ENCODE results near the gene CDH12.

The CDH12 gene

GRCh38 chr5:22757776-22758175, 95.4 kb downstream of the CDH12 start:
- no peak for DNase-seq

- DNase-seq, result peak; percentile 24
Measured at GRCh38 chr5:22754155-22754554, 99.0 kb downstream of the CDH12 start.

GRCh38 chr5:22751536-22751935, 101.6 kb downstream of the CDH12 start:
- no peak for DNase-seq

GRCh38 chr5:22736443-22737003, 116.6 kb downstream of the CDH12 start:
- DNase-seq, result no peak

- DNase-seq, result no peak
Measured at GRCh38 chr5:22734907-22735306, 118.2 kb downstream of the CDH12 start.

GRCh38 chr5:22728610-22729009, 124.5 kb downstream of the CDH12 start:
- DNase-seq, result no peak

- DNase-seq, result no peak
Measured at GRCh38 chr5:22722491-22722890, 130.7 kb downstream of the CDH12 start.

- DNase-seq, result no peak
Measured at GRCh38 chr5:22722056-22722455, 131.1 kb downstream of the CDH12 start.

GRCh38 chr5:22719842-22720241, 133.3 kb downstream of the CDH12 start:
- DNase-seq, result no peak

- no peak for DNase-seq
Measured at GRCh38 chr5:22710660-22711059, 142.5 kb downstream of the CDH12 start.

- no peak for DNase-seq
Measured at GRCh38 chr5:22709743-22710142, 143.4 kb downstream of the CDH12 start.

- no peak for DNase-seq
Measured at GRCh38 chr5:22708770-22709328, 144.3 kb downstream of the CDH12 start.

GRCh38 chr5:22706901-22707300, 146.2 kb downstream of the CDH12 start:
- no peak for DNase-seq

- no peak for DNase-seq
Measured at GRCh38 chr5:22699319-22699718, 153.8 kb downstream of the CDH12 start.

- DNase-seq, result no peak
Measured at GRCh38 chr5:22693121-22693520, 160.0 kb downstream of the CDH12 start.

GRCh38 chr5:22683050-22683449, 170.1 kb downstream of the CDH12 start:
- no peak for DNase-seq

- DNase-seq, result no peak
Measured at GRCh38 chr5:22678886-22679285, 174.3 kb downstream of the CDH12 start.

- DNase-seq, result no peak
Measured at GRCh38 chr5:22673131-22673530, 180.0 kb downstream of the CDH12 start.

GRCh38 chr5:22669345-22669744, 183.8 kb downstream of the CDH12 start:
- DNase-seq, result no peak

- DNase-seq, result no peak
Measured at GRCh38 chr5:22665801-22666200, 187.3 kb downstream of the CDH12 start.

- DNase-seq, result no peak
Measured at GRCh38 chr5:22663134-22663533, 190.0 kb downstream of the CDH12 start.

- no peak for DNase-seq
Measured at GRCh38 chr5:22662391-22662790, 190.8 kb downstream of the CDH12 start.

- DNase-seq, result no peak
Measured at GRCh38 chr5:22651355-22651754, 201.8 kb downstream of the CDH12 start.

- DNase-seq, result no peak
Measured at GRCh38 chr5:22650511-22650910, 202.6 kb downstream of the CDH12 start.

GRCh38 chr5:22649074-22649473, 204.1 kb downstream of the CDH12 start:
- DNase-seq, result no peak

Data from NCI-H1694 (cell line).